ENCODE measurements around the gene VWDE.

The VWDE gene

DNA sequence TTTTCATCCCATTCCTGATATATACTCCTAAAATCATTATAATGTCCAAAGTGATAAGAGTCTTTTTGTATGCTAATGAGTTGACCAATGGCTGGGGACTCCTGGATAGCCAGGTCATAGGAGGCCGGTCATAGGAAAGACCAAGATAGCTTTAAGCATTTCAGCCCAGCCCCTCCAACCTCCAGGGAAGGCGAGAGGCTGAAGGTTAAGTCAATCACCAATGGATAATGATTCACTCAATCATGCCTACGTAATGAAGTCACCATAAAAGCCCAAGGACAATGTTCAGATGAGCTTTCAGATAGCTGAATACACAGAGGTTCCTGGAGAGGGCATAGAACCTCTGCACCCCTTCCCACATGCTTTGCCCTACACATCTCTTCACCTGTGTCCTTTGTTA, 75.7 kb downstream of the VWDE start:
- DNase-seq: no peak

DNA sequence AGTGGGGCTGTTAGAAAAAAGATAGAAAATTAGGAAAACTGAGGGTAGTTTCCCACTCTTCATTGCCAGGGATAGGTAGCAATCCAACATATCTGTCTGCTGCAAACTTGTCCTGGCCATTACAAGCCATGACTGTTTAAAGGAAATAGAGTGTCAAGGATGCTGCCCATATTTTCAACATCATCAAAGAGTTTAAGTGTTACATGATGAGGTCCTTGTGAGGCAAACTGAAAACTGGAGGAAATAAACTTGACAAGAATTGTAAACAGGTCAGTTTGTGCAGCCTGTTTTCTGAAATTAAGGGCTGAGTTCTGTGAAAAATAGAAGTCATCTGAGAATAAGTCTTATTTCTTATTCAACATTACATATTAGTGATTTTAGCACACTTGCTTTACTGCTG, 78.0 kb downstream of the VWDE start:
- no peak for DNase-seq

DNA sequence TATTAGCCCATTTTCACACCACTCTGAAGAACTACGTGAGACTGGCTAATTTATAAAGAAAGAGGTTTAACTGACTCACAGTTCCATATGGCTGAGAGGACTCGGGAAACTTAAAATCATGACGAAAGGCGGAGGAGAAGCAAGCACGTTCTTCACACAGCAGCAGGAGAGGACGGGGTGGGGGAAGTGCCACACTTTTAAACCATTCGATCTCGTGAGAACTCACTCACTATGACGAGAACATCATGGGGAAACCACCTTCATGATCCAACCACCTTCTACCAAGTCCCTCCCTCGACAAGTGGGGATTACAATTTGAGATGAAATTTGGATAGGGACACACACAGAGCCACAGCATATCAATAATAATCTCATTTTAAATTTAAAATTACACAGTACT, 80.2 kb downstream of the VWDE start:
- no peak for DNase-seq

DNA sequence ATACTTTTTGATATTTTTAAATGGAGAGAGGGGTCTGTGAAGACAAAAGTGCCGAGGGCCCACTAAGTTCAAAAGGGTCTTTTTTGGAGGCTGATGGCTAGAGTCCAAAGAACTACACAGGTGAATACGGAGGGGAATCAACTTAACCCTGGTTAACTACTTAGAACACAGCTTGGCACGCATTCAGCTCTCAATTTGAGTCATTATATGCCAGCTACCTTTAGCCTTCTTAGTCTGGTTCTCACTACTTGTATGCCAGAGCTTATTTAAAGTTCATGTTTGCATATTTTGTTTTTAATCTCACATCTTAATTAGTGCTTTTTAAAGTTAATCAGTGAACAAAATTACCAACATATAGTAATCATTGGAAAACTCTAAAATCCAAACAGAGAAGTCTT, 80.8 kb downstream of the VWDE start:
- no peak for DNase-seq

DNA sequence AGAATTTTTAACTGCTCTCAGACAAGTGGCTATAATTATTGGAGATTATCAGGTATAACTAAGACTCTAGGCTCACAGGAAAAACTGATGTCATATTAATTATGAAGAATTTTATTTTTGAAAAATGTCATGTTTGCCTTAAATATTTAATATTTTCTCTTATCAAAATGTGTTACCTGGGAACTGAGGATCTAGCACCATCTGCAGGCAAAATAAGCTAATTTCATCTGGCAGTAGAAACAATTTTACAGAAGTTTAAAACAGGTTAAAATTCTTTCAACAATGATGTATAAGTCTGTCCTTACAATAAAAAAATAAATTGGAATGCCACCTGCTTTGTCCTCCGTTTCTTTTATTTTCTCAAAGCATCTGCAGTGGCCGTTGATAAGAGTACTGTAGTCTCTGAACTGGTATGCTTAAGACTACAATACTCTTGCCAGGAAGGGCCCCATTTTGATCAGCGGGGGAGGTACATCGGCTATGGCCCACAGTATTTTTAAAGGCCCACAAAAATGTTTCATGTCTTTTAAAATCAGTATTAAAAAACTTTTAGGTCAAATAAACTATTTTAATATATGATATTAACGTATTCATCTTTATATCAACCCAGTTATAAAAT, 81.3 kb downstream of the VWDE start:
- DNase-seq: no peak

DNA sequence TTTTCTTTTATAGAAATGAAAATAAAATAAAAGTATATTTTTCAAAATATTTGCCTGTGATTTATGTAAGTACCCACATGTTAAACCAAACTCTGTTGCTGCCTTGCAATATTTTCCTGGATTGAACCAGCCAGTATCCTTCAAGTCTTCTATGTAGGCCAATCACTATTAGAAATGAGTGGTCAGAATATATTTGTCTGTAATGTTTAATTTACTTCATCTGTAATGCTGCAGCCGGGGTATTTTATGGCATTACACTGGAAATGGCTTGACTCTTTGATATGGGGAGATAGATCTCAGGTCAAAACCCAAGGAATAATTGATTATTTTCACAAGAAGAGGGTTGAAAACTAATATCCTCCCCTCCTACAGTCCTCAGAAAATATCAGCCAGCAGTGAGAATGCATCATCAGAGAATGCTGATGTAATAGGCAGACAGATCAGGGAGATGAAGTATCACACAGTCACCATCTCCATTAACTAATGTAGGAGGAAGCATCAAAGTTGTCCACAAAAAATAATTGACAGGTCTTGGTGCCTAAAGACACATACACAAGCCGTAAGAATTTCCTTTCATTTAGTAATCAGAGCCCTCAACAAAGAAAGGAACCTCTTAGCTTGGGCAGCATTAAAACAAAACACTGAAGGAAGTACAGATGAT, 82.5 kb downstream of the VWDE start:
- no peak for DNase-seq

DNA sequence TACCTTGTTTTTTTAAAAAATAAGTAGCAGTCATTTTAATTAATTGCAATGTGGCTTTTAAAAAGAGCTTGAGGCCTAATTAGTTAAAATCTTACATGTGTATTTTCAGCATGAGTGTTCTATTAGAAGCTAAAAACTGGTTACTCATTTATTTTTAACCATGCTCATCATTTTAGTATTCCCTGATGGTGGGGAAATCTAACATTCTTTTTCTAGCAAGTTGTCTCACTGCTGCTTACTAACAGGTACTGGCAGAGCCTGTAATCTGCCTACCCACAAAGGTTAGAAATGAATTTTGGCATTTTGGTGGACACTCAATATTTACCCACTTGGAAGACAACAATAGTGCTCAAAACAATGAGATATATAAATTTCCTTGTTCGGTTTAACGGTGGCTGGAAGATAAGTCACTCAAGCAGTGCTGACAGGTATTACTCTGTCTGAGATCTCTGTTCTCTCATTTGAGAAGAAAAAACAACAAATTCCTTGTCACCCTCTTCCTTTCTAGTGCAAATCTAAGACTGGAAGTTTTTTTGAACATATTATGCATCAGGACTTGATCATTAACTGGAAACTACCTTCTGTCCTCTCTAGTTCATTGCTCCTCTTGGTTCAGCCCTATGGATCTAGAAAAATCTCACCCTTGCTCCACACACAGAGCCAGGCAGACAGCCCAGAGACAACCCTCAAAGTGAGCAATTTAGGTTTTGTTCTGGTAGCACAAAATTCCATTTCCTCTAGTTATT, 83.3 kb downstream of the VWDE start:
- no peak for DNase-seq

DNA sequence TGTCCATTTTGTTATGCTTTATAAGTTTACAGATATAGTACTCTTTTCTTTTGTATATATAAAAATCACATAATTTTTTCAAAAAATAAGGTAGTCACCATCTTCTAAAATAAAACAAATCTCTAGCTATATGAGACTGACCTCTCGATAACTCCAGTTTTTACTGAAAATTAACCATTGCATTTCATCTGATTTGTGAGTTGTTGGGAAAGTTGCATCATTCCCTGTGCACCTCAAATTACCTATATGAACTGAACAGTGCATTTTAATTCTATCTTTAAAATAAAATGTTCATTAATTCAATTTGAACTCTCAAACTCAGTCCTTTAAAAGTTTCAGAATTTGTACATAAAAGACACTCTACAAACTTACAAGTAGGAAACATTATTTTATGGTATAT, 86.0 kb downstream of the VWDE start:
- no peak for DNase-seq

DNA sequence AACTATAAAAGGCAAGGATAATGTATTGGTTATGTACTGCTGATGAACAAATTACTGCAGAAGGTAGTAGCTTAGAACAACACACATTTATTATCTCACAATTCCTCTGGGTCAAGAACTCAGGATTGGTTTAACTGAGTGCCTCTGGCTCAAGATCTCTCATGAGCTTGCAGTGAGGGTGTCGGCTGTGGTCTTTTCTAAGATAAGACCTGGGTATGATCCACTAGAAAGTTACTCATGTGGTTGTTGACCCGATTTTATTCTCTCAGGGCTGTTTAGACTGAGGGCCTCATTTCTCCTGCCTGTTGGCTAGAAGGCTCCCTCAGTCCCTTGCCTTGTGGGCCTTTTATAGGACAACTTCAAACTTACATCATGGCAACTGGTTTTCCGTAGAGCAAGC, 86.7 kb downstream of the VWDE start:
- peak; percentile 53 for DNase-seq

DNA sequence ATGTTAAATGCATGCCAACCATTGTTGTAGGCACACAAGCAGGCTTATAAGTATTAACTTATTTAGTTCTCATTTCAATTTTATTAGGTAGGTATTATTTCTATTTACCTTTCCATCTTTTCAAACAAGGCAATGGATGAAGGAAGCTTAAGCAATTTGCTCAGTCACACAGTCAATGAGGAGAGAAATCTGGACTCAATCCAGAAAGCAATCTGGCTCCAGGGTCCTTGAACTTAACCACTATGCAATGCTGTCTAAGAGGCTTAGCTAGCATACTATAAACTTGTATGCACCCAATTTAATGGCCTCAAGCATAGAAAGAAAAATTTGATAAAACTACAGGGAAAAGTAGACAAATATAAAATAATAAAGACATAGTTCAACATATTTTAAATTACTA, 88.6 kb downstream of the VWDE start:
- no peak for DNase-seq

DNA sequence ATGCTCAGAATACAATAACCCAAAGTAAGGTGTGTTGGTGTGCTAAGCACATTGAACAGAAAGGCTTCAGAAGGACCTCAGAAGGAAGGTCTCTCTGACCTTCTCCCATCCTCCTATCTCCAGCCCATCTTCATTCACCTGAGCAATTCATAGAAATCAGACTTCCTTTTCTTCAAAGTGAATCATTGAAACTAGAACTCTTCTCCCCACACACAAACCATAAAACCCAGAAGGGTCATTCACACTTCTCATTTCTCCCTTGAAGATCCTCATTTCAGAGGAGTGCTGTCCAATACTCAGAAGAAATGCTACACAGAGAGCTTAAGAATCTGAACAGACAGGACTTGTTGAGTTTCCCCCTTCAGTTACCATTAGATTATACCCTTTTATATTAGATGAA, 89.5 kb downstream of the VWDE start:
- no peak for DNase-seq

DNA sequence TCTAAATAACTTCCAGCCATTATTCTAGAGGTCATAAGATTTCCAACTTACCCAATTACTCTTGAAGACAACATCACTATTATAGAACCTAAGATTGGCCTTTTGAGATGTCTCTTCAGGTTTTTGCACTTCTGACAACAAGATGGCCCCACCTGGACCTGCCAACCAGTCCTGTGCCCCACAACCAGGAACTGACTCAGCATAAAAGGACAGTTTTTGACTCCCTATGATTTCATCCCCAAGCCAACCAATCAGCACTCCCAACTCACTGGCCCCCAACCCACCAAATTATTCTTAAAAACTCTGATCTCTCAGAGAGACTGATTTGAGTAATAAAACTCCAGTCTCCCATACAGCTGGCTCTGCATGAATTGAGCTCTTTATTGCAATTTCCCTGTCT, 98.2 kb downstream of the VWDE start:
- DNase-seq: no peak

DNA sequence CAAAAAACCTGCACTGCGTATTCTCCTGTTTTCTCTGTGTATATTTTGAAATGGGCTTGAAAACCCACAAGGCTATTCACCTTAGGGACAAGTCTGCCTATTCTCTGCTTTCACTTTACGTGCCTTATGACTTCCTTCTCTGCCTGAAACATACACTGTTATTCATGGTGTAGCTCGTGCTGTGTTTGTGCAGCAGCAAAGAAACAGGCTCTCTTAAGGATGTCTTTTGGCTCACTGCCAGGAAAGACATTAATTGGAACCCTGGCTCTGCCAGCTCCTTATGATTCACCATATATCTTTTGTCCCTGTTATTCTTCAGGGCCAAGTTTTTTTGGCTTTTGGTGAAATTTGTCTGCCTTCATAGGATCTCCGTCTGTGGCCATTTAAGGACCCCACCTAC, 100.2 kb downstream of the VWDE start:
- DNase-seq: no peak

DNA sequence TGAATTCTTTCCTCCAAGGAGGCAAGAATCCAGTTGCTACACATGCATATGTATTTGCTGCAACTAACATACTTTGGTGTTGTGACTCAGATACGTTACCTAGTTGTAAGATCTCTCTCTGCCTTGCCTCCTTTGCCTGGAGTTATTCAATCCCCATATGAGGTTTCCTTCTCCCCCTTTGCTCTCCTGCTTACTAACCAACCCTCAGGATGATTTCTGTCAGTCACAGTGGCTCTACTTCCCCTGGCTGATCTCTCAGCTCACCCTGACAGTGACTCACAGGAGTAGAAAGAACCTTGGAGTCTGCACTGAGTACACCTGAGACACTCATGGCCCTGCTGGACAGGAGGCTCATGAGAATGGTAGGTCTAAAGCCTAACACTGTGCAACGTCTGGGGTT, 100.6 kb downstream of the VWDE start:
- DNase-seq: peak; percentile 52

DNA sequence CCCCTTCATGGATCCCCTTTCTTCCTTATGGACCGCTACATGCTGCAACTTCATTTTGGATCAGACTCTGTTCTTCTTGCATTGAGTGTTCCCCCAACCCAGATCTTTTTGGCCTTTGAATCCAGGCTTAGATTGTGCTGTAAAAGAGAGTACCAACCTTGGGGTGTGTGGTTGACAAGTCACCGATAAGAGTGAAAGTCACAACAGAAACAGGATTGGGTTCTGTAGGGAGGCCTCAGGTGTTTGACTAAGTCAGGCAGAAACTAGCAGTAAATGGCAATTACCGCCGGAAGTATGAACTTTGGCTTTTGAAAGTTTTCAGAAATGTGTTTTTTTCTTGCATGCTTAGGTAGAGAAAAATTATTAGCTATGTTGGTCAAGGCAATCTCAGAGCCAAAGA, 103.2 kb downstream of the VWDE start:
- no peak for DNase-seq

DNA sequence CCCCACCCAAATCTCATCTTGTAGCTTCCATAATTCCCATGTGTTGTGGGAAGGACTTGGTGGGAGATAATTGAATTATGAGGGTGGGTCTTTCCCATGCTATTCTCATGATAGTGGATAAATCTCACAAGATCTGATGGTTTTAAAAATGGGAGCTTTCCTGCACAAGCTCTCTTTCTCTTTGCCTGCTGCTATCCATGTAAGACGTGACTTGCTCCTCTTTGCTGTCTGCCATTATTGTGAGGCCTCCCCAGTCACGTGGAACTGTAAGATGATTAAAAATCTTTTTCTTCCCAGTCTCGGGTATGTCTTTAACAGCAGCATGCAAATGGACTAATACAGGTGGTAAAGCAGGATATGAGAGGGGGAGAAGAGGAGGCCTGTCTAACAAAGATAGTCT, 104.3 kb downstream of the VWDE start:
- DNase-seq: no peak

DNA sequence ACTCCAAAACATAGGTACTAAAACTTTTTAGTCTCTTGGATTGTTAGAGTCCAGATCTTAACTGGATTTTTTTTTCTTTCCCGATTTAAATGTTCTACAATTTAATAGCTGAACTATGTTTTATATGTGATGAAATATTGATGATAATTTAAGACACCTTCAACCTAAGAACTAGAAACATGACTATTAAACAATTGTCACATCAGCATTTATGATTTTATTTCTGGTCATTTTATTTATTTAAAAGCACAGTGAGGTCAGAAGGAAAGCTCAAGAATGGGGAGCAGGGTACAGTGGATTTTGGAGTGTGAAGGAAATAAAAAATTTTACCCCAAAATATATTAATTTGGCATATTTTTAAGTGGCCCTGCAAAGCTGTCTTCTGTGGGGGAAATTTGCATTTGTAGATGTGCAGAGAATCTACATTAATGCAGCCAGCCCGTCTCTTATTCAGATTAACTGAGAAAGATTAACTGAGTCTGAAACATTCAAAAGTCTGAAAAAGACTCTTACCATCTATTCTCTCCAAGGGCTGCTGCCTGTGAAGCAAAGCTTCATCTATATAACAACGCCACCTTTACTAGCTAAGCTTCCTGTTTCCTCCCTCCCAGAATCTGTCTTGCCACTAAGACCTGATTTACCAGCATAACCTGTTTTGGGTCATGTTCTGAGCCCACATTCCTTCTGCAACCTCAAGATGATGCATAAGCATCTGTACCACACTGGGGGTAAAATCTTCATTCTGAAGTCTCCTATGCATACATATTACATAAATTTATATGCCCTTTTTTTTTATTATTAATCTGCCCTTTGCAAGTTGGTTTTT, 106.2 kb downstream of the VWDE start:
- DNase-seq: no peak

DNA sequence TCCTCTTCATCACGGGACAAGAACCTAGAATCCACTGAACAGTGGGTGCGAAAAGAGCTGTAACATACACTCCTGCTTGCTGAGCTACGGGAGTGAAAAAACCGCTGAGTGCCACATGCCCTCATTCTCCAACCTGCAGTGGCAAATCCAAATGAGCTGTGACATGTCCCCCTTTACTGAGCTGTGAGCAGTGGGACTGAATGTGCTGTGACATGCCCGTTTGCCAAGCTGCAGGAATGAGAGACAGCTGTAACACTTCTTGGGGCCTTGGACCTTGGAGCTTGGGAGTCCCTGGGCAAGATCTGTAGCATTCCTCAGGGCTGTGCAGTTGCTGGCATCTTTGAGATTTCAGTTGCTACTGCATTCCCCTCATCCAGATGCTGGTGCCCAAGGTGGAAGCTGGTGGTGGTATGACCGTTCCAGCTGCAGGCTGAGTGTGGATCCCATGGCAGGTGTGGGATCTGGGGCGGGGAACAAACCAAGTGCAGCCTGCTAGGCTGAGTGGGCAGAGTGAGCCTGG, 107.6 kb downstream of the VWDE start:
- DNase-seq: no peak

DNA sequence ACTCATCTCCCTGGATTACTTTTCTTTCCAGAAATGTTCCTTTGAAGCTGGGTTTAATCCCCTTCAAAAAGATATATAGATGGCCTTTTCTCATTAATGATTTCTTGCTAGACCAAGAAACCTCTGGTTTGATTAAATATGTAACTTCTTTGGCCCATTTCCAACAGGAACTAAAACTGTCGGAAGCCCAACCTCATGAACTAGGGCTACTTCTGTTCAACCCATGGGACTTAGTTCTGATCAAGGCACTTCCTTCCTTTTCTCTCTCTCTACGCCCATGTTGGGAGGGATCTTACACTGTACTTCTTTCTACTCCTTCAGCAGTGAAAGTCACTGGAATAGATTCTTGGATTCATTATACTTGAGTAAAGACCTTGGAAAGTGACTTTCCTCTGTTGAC, 109.0 kb downstream of the VWDE start:
- no peak for DNase-seq

DNA sequence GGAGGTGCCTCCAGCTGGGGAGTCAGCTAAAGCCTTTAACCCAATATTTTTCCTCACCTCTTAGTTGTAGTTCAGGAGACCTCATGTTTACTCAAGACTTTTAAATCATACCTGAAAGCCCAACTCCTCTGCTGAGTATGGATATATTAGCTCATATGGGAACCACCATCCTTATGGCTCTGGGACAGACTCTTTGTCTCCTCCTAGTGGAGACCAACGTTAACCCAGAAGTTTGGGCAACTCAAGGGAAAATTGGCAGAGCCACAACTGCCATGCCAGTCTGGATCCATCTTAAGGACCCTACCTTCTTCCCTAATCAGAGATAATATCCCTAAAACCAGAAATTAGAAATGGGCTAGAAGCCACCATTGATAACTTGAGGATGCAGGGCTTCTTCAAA, 111.8 kb downstream of the VWDE start:
- no peak for DNase-seq

DNA sequence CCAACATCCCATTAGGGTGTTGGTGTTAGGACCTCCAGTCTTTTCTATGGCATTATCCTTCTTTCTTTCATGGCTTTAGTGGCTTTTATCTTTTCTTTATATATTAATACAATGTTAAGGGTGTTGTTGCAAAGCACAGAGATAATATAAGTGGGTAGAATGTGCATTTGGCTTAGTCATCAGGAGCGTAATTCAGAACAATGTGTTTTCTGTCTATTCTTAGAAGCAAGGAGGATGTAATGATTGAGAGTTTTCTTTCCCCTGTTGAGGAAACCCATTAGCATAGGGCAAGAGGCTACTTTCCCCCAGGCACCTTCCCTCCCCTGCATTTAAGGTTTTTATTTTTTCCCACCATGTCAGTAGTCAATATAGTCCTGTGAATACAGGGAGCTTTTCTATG, 112.9 kb downstream of the VWDE start:
- DNase-seq: no peak

DNA sequence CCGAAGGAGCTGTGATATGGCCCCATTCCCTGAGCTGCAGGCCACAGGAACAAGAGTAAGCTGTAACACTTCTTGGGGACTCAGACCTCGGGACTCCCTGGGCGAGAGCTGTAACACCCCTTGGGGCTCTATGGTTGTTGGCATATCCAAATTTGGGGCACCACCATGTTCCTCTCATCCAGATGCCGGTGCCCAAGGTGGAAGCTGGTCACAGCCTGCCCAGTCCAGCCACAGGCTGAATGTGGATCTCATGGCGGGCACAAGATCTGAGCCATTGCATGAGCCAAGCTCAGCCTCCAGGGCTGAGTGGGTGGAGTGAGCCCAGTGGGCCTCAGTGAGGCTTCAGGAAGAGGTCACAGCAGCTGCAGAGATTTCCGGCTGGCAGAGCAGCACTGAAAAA, 113.7 kb downstream of the VWDE start:
- no peak for DNase-seq

DNA sequence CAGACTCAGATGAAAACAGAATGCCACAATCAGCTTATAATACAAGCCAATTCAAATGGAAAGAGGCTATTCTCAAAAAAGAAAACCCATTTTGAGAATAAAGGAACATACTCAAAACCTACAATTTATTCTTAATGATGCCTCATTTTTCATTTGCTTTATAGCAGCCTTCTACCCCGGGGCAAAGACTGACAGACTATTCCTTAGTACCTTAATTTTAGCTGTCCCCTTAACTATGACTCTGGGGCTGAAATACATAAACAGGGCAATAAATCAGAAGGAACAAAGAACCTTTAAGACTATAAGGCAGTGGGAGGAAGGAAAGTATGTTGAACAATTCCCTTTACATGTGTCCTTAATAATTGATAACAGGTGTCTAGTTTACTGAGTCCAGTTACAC, 115.8 kb downstream of the VWDE start:
- no peak for DNase-seq

Measured in NCI-H226 (cell line).